Measurements from ENCODE around the gene PLD5.
"Not testable (repeated sequence)": the region's sequence is repeated elsewhere in the genome, so short reads cannot be mapped to it uniquely, and the experiment has no call there.

The PLD5 gene

DNA sequence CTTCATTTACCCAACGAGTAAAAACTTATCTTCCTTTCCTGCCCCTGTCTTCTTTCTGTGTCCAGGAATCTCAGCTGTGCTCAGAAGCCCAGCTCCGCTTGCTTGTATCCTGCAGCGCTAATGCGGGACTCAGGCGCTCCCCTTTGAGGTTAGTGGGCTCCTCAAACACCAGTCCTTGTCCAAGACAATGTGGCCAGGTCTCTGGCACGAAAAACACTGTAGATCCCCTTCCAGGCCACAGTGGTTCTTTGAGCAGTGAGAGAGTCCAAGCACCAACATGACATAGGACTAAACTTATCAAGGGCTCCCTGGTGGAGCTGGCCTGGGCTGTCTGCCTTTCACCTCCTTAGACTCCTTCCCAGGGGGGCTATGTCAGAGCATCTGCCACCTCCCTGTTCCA, 53.7 kb downstream of the PLD5 start:
- Histone ChIP-seq H3K9ac (ENCODE audit: low read length) (no peak overlapping the region), H3K9me3 (replicated peaks; ENCODE audit: insufficient read depth, low read length) (no peaks in the 10 kb centered on the region), H3K27ac (ENCODE audit: low read length) (no peak overlapping the region), H3K79me2 (ENCODE audit: low read length) (no peaks in the 10 kb centered on the region), H3K36me3 (replicated peaks; ENCODE audit: insufficient read depth, low read length) (no peaks in the 10 kb centered on the region), H3F3A (ENCODE audit: insufficient read depth, low read length) (no peaks in the 10 kb centered on the region), H3K4me3 (ENCODE audit: low read length) (no peak overlapping the region), H3K9me2 (replicated peaks; ENCODE audit: insufficient read depth, low read length) (no peaks in the 10 kb centered on the region), H3K4me2 (ENCODE audit: low read depth, low read length) (no peak overlapping the region), H2AFZ (ENCODE audit: low read length) (no peak overlapping the region), H3K27me3 (replicated peaks; ENCODE audit: insufficient read depth, low read length) (no peaks in the 10 kb centered on the region), H3K4me1 (ENCODE audit: low read length) (no peaks in the 10 kb centered on the region), H4K20me1 (ENCODE audit: insufficient read depth, low read length) (no peaks in the 10 kb centered on the region)
- TF ChIP-seq, protein P1, sequence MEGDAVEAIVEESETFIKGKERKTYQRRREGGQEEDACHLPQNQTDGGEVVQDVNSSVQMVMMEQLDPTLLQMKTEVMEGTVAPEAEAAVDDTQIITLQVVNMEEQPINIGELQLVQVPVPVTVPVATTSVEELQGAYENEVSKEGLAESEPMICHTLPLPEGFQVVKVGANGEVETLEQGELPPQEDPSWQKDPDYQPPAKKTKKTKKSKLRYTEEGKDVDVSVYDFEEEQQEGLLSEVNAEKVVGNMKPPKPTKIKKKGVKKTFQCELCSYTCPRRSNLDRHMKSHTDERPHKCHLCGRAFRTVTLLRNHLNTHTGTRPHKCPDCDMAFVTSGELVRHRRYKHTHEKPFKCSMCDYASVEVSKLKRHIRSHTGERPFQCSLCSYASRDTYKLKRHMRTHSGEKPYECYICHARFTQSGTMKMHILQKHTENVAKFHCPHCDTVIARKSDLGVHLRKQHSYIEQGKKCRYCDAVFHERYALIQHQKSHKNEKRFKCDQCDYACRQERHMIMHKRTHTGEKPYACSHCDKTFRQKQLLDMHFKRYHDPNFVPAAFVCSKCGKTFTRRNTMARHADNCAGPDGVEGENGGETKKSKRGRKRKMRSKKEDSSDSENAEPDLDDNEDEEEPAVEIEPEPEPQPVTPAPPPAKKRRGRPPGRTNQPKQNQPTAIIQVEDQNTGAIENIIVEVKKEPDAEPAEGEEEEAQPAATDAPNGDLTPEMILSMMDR (IDR thresholded peaks at IDR 0.05; ENCODE audit: low read length): no peak
- TF ChIP-seq EZH2 (optimal IDR thresholded peaks at IDR 0.05; ENCODE audit: low read depth, low read length) (no peak), EZH2phosphoT487 (IDR thresholded peaks at IDR 0.05; ENCODE audit: low read length) (no peak)
- DNase-seq: no peak

DNA sequence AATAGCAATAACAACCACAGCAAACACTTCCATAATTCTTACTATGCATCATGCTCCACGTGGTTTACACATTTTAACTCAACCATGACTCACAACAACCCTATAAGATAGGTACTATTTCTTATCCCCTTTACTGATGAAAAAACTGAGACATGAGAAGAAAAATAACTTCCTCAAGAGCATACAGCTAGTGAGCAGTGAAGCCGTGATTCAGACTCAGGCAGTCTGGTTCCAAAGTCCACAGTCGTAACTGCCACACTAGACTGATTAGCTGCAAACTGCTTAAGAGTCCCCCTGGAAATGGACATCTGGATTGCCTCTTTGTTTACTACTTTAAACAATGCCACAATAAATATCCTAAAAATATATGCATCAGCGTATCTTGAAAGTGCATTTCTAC, 55.7 kb downstream of the PLD5 start:
- TF ChIP-seq EZH2phosphoT487 (IDR thresholded peaks at IDR 0.05; ENCODE audit: low read length): no peak

DNA sequence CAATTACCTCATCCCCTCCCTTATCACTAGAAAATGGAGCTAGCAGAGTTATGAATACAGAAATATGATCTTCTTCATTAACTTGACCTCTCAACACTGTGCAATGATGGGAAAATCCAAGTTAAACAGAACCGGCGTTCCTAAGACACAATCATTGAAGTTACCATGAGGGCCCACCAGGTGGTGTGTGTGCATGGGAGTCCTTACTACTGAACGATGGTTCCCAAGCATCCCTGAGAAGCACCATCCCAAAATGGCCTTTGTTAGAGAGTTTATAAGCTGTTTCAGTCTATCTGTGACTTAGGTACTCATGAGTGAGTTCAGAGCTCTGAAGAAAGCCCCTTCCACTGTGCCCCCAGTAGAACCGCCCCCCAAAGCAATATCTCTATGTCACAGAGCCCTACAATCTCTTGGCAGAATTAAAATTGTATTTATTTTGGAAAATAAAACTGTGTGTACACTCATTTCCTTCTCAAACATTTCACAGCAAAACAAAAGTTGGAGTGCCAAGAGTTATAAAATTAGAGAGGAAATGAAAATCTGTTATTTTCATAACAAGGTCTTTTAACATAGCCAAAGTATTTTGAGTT, 56.8 kb downstream of the PLD5 start:
- TF ChIP-seq EZH2phosphoT487 (IDR thresholded peaks at IDR 0.05; ENCODE audit: low read length) (no peak), EZH2 (optimal IDR thresholded peaks at IDR 0.05; ENCODE audit: low read depth, low read length) (no peak)
- TF ChIP-seq, protein P1 (IDR thresholded peaks at IDR 0.05; ENCODE audit: low read length): peak; percentile 87
- DNase-seq: peak; percentile 48
- no peaks in the 10 kb centered on the region for H3K36me3 ChIP-seq (replicated peaks; ENCODE audit: insufficient read depth, low read length)
- H3K9ac ChIP-seq (ENCODE audit: low read length): no peak overlapping the region
- no peaks in the 10 kb centered on the region for H3K79me2 ChIP-seq (ENCODE audit: low read length)
- H3K4me2 ChIP-seq (ENCODE audit: low read depth, low read length): no peak overlapping the region
- H3K27ac ChIP-seq (ENCODE audit: low read length): no peak overlapping the region
- no peak overlapping the region for H3K4me3 ChIP-seq (ENCODE audit: low read length)
- H3K9me2 ChIP-seq (replicated peaks; ENCODE audit: insufficient read depth, low read length): no peaks in the 10 kb centered on the region
- H3K27me3 ChIP-seq (replicated peaks; ENCODE audit: insufficient read depth, low read length): no peaks in the 10 kb centered on the region
- H3F3A ChIP-seq (ENCODE audit: insufficient read depth, low read length): no peaks in the 10 kb centered on the region
- no peaks in the 10 kb centered on the region for H3K4me1 ChIP-seq (ENCODE audit: low read length)
- no peaks in the 10 kb centered on the region for H4K20me1 ChIP-seq (ENCODE audit: insufficient read depth, low read length)
- no peak overlapping the region for H2AFZ ChIP-seq (ENCODE audit: low read length)
- no peaks in the 10 kb centered on the region for H3K9me3 ChIP-seq (replicated peaks; ENCODE audit: insufficient read depth, low read length)

More for the DNA sequence above, 55.7 kb downstream of the PLD5 start:
- H3K27me3 ChIP-seq (replicated peaks; ENCODE audit: insufficient read depth, low read length): no peaks in the 10 kb centered on the region
- H3K4me2 ChIP-seq (ENCODE audit: low read depth, low read length): no peak overlapping the region
- H3K4me3 ChIP-seq (ENCODE audit: low read length): no peak overlapping the region
- no peak overlapping the region for H3K9ac ChIP-seq (ENCODE audit: low read length)
- no peaks in the 10 kb centered on the region for H3K79me2 ChIP-seq (ENCODE audit: low read length)
- no peak for DNase-seq
- no peaks in the 10 kb centered on the region for H4K20me1 ChIP-seq (ENCODE audit: insufficient read depth, low read length)
- no peaks in the 10 kb centered on the region for H3K36me3 ChIP-seq (replicated peaks; ENCODE audit: insufficient read depth, low read length)
- no peak overlapping the region for H3K27ac ChIP-seq (ENCODE audit: low read length)
- no peak overlapping the region for H2AFZ ChIP-seq (ENCODE audit: low read length)
- no peaks in the 10 kb centered on the region for H3K9me2 ChIP-seq (replicated peaks; ENCODE audit: insufficient read depth, low read length)
- no peaks in the 10 kb centered on the region for H3K9me3 ChIP-seq (replicated peaks; ENCODE audit: insufficient read depth, low read length)
- H3K4me1 ChIP-seq (ENCODE audit: low read length): no peaks in the 10 kb centered on the region
- no peaks in the 10 kb centered on the region for H3F3A ChIP-seq (ENCODE audit: insufficient read depth, low read length)

DNA sequence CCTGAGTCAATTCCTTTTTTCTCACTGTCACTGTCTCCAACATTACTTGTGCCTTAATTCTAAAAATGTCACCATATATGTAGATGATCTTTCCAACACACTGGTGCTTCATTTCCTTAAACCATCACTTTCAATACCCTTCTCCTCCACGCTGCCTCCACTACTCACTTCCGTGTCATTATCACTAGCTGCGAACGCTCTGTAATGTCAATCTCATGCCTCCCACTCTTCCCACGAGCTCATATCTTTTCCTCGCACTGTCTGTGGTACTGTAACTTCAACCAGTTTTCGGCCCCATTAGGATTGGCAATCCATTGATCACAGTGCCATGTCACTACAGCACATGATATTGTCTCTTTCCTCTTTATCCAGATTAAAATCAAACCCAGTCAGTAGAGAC, 61.6 kb downstream of the PLD5 start:
- TF ChIP-seq EZH2phosphoT487 (IDR thresholded peaks at IDR 0.05; ENCODE audit: low read length) (no peak), EZH2 (optimal IDR thresholded peaks at IDR 0.05; ENCODE audit: low read depth, low read length) (no peak)
- TF ChIP-seq, protein P1 (IDR thresholded peaks at IDR 0.05; ENCODE audit: low read length): no peak
- Histone ChIP-seq H3K9me3 (replicated peaks; ENCODE audit: insufficient read depth, low read length) (no peaks in the 10 kb centered on the region), H3F3A (ENCODE audit: insufficient read depth, low read length) (no peaks in the 10 kb centered on the region), H3K9me2 (replicated peaks; ENCODE audit: insufficient read depth, low read length) (no peaks in the 10 kb centered on the region), H3K4me1 (ENCODE audit: low read length) (no peaks in the 10 kb centered on the region), H4K20me1 (ENCODE audit: insufficient read depth, low read length) (no peaks in the 10 kb centered on the region), H3K27me3 (replicated peaks; ENCODE audit: insufficient read depth, low read length) (no peaks in the 10 kb centered on the region), H3K27ac (ENCODE audit: low read length) (no peak overlapping the region), H3K79me2 (ENCODE audit: low read length) (no peaks in the 10 kb centered on the region), H3K9ac (ENCODE audit: low read length) (no peak overlapping the region), H3K4me3 (ENCODE audit: low read length) (no peak overlapping the region), H2AFZ (ENCODE audit: low read length) (no peak overlapping the region), H3K4me2 (ENCODE audit: low read depth, low read length) (no peak overlapping the region), H3K36me3 (replicated peaks; ENCODE audit: insufficient read depth, low read length) (no peaks in the 10 kb centered on the region)
- DNase-seq: no peak

DNA sequence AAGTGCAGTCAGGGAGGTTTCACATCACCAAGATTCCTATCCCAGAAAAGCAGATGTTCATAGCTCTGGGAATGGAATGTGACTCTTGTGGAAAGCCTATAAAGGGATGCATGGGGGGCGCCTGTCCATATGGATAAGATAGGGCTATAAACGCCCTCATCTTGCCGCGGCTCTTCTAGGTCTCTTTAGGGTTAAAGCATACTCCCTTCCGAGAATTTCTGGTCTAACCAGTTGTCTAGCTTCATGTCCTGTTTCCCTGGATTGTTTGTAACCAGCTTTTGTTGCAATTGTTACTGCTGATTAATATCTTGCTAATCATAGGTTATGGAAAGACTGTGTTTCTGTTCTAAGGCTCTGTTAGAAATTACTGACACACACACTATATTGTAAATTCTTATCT, 64.8 kb downstream of the PLD5 start:
- not testable (repeated sequence) for H3K36me3 ChIP-seq (replicated peaks; ENCODE audit: insufficient read depth, low read length); H3K9ac ChIP-seq (ENCODE audit: low read length); H3K27me3 ChIP-seq (replicated peaks; ENCODE audit: insufficient read depth, low read length); H4K20me1 ChIP-seq (ENCODE audit: insufficient read depth, low read length); H3K4me2 ChIP-seq (ENCODE audit: low read depth, low read length); H3K79me2 ChIP-seq (ENCODE audit: low read length); H3K9me2 ChIP-seq (replicated peaks; ENCODE audit: insufficient read depth, low read length); H3K4me1 ChIP-seq (ENCODE audit: low read length); H3K9me3 ChIP-seq (replicated peaks; ENCODE audit: insufficient read depth, low read length); H3K4me3 ChIP-seq (ENCODE audit: low read length); DNase-seq; H2AFZ ChIP-seq (ENCODE audit: low read length); H3F3A ChIP-seq (ENCODE audit: insufficient read depth, low read length); H3K27ac ChIP-seq (ENCODE audit: low read length)

All from MM.1S (cell line).